H9 (cell line): ENCODE measurements around the gene PLEKHA5. TPM values are rescaled to one million over a fixed set of nuclear protein-coding genes. Genes with fewer than 3 reads are reported as not detected.

ENCODE experiments used
- DNase-seq: peaks from one replicate; pipeline ENCODE4 v3.0.0-alpha.2; 2017
- H2AFZ ChIP-seq: one replicate; pipeline ENCODE4 v1.6.1; 2013; ENCODE audit warnings: mild to moderate bottlenecking, low read length, control low read depth, moderate library complexity
- H2AK5ac ChIP-seq: 2 replicates; pipeline ENCODE4 v1.6.1; 2013; ENCODE audit warnings: low read length, control low read depth, mixed read lengths; ENCODE audit not compliant: insufficient read length
- H2BK120ac ChIP-seq: one replicate; pipeline ENCODE4 v1.6.1; 2013; ENCODE audit warnings: low read depth, mild to moderate bottlenecking, low read length, control low read depth, inconsistent platforms; ENCODE audit not compliant: poor library complexity, severe bottlenecking
- H2BK12ac ChIP-seq: 2 replicates; pipeline ENCODE4 v1.6.1; 2013; ENCODE audit warnings: low read length, control low read depth, mixed read lengths, low read depth; ENCODE audit not compliant: insufficient read length
- H2BK15ac ChIP-seq: 2 replicates; pipeline ENCODE4 v1.6.1; 2013; ENCODE audit warnings: low read depth, low read length, control low read depth
- H2BK20ac ChIP-seq: one replicate; pipeline ENCODE4 v1.6.1; 2013; ENCODE audit warnings: low read depth, mild to moderate bottlenecking, low read length, control low read depth, inconsistent platforms; ENCODE audit not compliant: poor library complexity, severe bottlenecking
- H2BK5ac ChIP-seq: 2 replicates; pipeline ENCODE4 v1.6.1; 2013; ENCODE audit warnings: low read length, control low read depth, mixed read lengths; ENCODE audit not compliant: insufficient read length
- H3K14ac ChIP-seq: 2 replicates; pipeline ENCODE4 v1.6.1; 2013; ENCODE audit warnings: low read length, control low read depth; ENCODE audit not compliant: insufficient read depth
- H3K18ac ChIP-seq: 2 replicates; pipeline ENCODE4 v1.6.1; 2013; ENCODE audit warnings: low read depth, mild to moderate bottlenecking, mixed read lengths, low read length, control low read depth; ENCODE audit not compliant: insufficient read length
- H3K23ac ChIP-seq: 2 replicates; pipeline ENCODE4 v1.6.1; 2013; ENCODE audit warnings: low read length, control low read depth, mixed read lengths, low read depth; ENCODE audit not compliant: insufficient read length
- H3K23me2 ChIP-seq: 2 replicates; pipeline ENCODE4 v1.6.1; 2013; ENCODE audit warnings: low read depth, mild to moderate bottlenecking, mixed read lengths, low read length, control low read depth; ENCODE audit not compliant: insufficient read length, poor library complexity, severe bottlenecking
- H3K27ac ChIP-seq: 2 replicates; pipeline ENCODE4 v1.5.1; 2013; ENCODE audit warnings: low read length, control low read depth, mixed read lengths, low read depth; ENCODE audit not compliant: insufficient read length
- H3K27me3 ChIP-seq: 2 replicates; pipeline ENCODE4 v1.6.1; 2013; ENCODE audit warnings: low read length, control low read depth, inconsistent platforms; ENCODE audit not compliant: insufficient read depth
- H3K4ac ChIP-seq: 2 replicates; pipeline ENCODE4 v1.6.1; 2013; ENCODE audit warnings: low read depth, mild to moderate bottlenecking, control low read depth, inconsistent platforms, low read length, moderate library complexity
- H3K4me1 ChIP-seq: 2 replicates; pipeline ENCODE4 v1.6.1; 2013; ENCODE audit warnings: low read length, control low read depth, inconsistent platforms; ENCODE audit not compliant: insufficient read depth
- H3K4me2 ChIP-seq: 2 replicates; pipeline ENCODE4 v1.6.1; 2013; ENCODE audit warnings: low read length, control low read depth, mixed read lengths; ENCODE audit not compliant: insufficient read length, insufficient read depth
- H3K56ac ChIP-seq: 2 replicates; pipeline ENCODE4 v1.6.1; 2013; ENCODE audit warnings: low read depth, mild to moderate bottlenecking, mixed read lengths, low read length, control low read depth; ENCODE audit not compliant: insufficient read length
- H3K79me1 ChIP-seq: 2 replicates; pipeline ENCODE4 v1.6.1; 2013; ENCODE audit warnings: low read depth, mild to moderate bottlenecking, moderate library complexity, low read length, control low read depth, inconsistent platforms; ENCODE audit not compliant: insufficient read depth, poor library complexity, severe bottlenecking
- H3K79me2 ChIP-seq: 2 replicates; pipeline ENCODE4 v1.6.1; 2013; ENCODE audit warnings: low read length, control low read depth, inconsistent platforms; ENCODE audit not compliant: insufficient read depth
- H3K9ac ChIP-seq: 2 replicates; pipeline ENCODE4 v1.6.1; 2013; ENCODE audit warnings: low read length, control low read depth, mixed read lengths; ENCODE audit not compliant: insufficient read length; ENCODE audit errors: extremely low read depth
- H3K9me3 ChIP-seq: one replicate; pipeline ENCODE4 v1.6.1; 2013; ENCODE audit warnings: low read depth, low read length, inconsistent platforms; ENCODE audit not compliant: control insufficient read depth
- H3T11ph ChIP-seq: one replicate; pipeline ENCODE4 v1.6.1; 2013; ENCODE audit warnings: mild to moderate bottlenecking, low read length, control low read depth, inconsistent platforms
- H4K20me1 ChIP-seq: one replicate; pipeline ENCODE4 v1.6.1; 2013; ENCODE audit not compliant: control insufficient read depth, insufficient read length, insufficient read depth
- H4K5ac ChIP-seq: 2 replicates; pipeline ENCODE4 v1.6.1; 2013; ENCODE audit warnings: low read depth, mild to moderate bottlenecking, mixed read lengths, low read length, control low read depth; ENCODE audit not compliant: insufficient read length
- H4K8ac ChIP-seq: replicated peaks from 2 replicates; pipeline ENCODE4 v1.6.1; 2013; ENCODE audit warnings: low read length, control low read depth, mixed read lengths, low read depth; ENCODE audit not compliant: insufficient read length
- H4K91ac ChIP-seq: 2 replicates; pipeline ENCODE4 v1.6.1; 2013; ENCODE audit warnings: low read depth, mild to moderate bottlenecking, moderate library complexity, mixed read lengths, low read length, control low read depth; ENCODE audit not compliant: insufficient read length
- H3K27ac Mint-ChIP-seq, 3 experiments: 2 replicates in 2 of 3; 3 replicates in 1 of 3; pipeline ENCODE4 v1.8.0; 2020 to 2021; ENCODE audit warnings: mixed read lengths in 3 of 3, mild to moderate bottlenecking in 1 of 3, moderate library complexity in 1 of 3
- H3K27me3 Mint-ChIP-seq: 2 replicates; pipeline ENCODE4 v1.8.0; 2021; ENCODE audit warnings: low read depth, mild to moderate bottlenecking, moderate library complexity, mixed read lengths
- H3K36me3 Mint-ChIP-seq, 3 experiments: 2 replicates in 2 of 3; 3 replicates in 1 of 3; pipeline ENCODE4 v1.8.0; 2020 to 2021; ENCODE audit warnings: low read depth in 3 of 3, mixed read lengths in 3 of 3; ENCODE audit not compliant: insufficient read depth in 1 of 3
- H3K4me1 Mint-ChIP-seq, 2 experiments: 2 replicates each; pipeline ENCODE4 v1.8.0; 2020; ENCODE audit warnings: mixed read lengths in 2 of 2
- H3K4me3 Mint-ChIP-seq, 2 experiments: 2 replicates in 1 of 2; 3 replicates in 1 of 2; pipeline ENCODE4 v1.8.0; 2020 to 2021; ENCODE audit warnings: mild to moderate bottlenecking in 2 of 2, mixed read lengths in 2 of 2, moderate library complexity in 1 of 2
- H3K9me3 Mint-ChIP-seq, 2 experiments: 2 replicates in 1 of 2; 3 replicates in 1 of 2; pipeline ENCODE4 v1.8.0; 2020; ENCODE audit warnings: mild to moderate bottlenecking in 2 of 2, mixed read lengths in 2 of 2, moderate library complexity in 1 of 2
- CTCF ChIP-seq: fragments of 200-600 bp; sonication (generic); conservative IDR thresholded peaks from 3 replicates; pipeline ENCODE4 v1.8.0; 2021; ENCODE audit warnings: antibody characterized with exemption, mild to moderate bottlenecking
- WGBS: extraction: QIAGEN DNeasy Blood & Tissue Kit; methylation state at CpG from one replicate; pipeline ENCODE4 v1.1.7; 2013; ENCODE audit warnings: missing lambda C conversion rate, low lambda C conversion rate, mixed read lengths; ENCODE audit not compliant: insufficient read length; ENCODE audit errors: extremely low coverage; 5-methylcytosine and 5-hydroxymethylcytosine counted together
- total RNA-seq: library from RNA; stranded (reverse); gene quantifications from 2 replicates; pipeline ENCODE4 v1.2.1, GENCODE V29; 2021

The PLEKHA5 gene
- total RNA-seq, 1 experiment from 2014 or later = 86.7 TPM

DNA sequence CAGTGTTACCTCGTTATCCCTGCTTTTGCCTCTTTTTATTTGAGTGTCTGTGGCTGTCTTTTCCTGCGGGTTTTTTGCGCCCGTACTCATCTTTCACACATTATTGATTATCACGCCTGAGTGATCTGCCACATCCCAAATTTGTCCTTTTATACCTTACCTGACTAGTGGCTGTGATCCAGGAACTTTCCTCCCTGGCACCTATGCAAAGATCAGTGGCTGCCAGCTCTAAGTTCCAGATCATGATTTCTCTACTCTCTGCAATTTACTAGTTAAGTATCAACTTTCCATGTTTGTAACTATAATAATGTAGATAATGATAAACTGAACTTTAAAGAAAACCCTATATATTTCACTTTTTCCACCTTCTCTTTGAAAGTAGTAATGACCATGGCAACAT lies 36.9 kb downstream of the PLEKHA5 start:
- H3K36me3 Mint-ChIP-seq = peaks cover 2 to 13% (median 8%) of the 10 kb centered on the region in 3 experiments; a peak in 5 of 7 replicates

More for the DNA sequence above, 36.9 kb downstream of the PLEKHA5 start:
- no peaks in the 10 kb centered on the region for H3K79me1 ChIP-seq
- Mint-ChIP-seq H3K27me3 (no peaks in the 10 kb centered on the region), H3K4me1 (peaks cover 54 to 61% of the 10 kb centered on the region in 2 experiments), H3K27ac (peak overlapping the region in 2 of 3 experiments; percentile 11 to 71; a peak in 3 of 7 replicates), H3K9me3 (no peaks in the 10 kb centered on the region), H3K4me3 (no peak overlapping the region)
- no peak for TF ChIP-seq CTCF
- no peak overlapping the region for H2AFZ ChIP-seq
- no peak overlapping the region for H4K8ac ChIP-seq
- no peak overlapping the region for H3K4ac ChIP-seq
- H4K20me1 ChIP-seq = no peaks in the 10 kb centered on the region
- H3K9ac ChIP-seq = no peak overlapping the region
- no CpG with 5 or more reads among the region's 5 CpGs for WGBS
- no peak overlapping the region for H3K27ac ChIP-seq
- no peaks in the 10 kb centered on the region for H3K27me3 ChIP-seq
- no peak overlapping the region for H2BK5ac ChIP-seq
- no peak overlapping the region for H2BK12ac ChIP-seq
- H3K4me1 ChIP-seq = peaks cover 3% of the 10 kb centered on the region; the same call in 1 of the 2 replicates
- H3K79me2 ChIP-seq = peaks cover 12% of the 10 kb centered on the region; the same call in 1 of the 2 replicates
- H2AK5ac ChIP-seq = no peak overlapping the region
- H3T11ph ChIP-seq = no peak overlapping the region
- H3K23me2 ChIP-seq = no peaks in the 10 kb centered on the region
- H4K91ac ChIP-seq = no peak overlapping the region
- H2BK120ac ChIP-seq = no peak overlapping the region
- no peak overlapping the region for H3K18ac ChIP-seq
- no peak overlapping the region for H2BK15ac ChIP-seq
- no peak overlapping the region for H3K14ac ChIP-seq
- H3K23ac ChIP-seq = no peak overlapping the region
- H3K4me2 ChIP-seq = no peak overlapping the region
- H3K56ac ChIP-seq = no peak overlapping the region
- H2BK20ac ChIP-seq = no peak overlapping the region
- H4K5ac ChIP-seq = no peak overlapping the region
- DNase-seq = no peak
- H3K9me3 ChIP-seq = no peaks in the 10 kb centered on the region
